ENCODE data around the gene IFI27L2.
A peak's percentile ranks its signal among the peaks of the same experiment; 100 is the strongest.
"Not testable (repeated sequence)": the region's sequence is repeated elsewhere in the genome, so short reads cannot be mapped to it uniquely, and the experiment has no call there.

IFI27L2 gene

DNA sequence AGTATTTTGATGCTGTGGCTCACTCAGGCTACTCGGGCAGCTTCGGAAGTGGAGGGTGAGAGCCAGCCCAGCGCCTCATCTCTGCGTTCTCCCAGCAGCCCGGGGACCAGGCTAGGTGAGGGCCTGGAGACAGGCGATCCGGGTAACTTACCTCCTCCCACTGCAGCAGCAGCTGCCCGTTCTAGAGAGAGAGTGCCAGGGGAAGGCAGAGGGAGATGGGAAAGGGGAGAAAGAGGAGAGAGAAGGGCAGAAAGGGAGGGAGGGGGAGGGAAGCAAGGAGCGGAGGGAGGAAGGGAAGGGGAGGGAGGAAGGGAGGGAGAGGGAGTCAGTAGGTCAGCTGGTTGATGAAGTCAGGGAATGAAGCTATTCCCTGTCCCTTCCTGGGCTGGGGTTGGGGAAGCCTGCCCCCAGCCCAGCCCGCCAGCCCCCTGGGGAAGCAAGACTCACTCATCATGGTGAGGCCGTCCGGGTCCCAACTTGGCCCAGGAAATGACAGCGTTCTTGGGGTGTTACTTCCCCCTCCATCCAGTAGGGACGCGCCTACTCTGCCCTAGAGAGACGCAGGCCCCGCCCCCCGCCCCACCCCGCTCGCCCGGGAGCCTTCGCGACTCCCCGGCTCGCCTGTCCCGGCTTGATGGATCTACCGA is at the start of gene IFI27L2:
Gene IFI27L2, minus strand, starts transcription at position 494 of the 647 bp plus-strand sequence. Its CDS starts 40 bp downstream, at position 454.
- DNase-seq: peak; percentile 46

- DNase-seq: no peak
These were observed 48.4 kb upstream of the IFI27L2 start for GRCh38 chr14:94177806-94178205.

GRCh38 chr14:94176808-94177207 is 47.4 kb upstream of the IFI27L2 start:
- no peak for DNase-seq

DNA sequence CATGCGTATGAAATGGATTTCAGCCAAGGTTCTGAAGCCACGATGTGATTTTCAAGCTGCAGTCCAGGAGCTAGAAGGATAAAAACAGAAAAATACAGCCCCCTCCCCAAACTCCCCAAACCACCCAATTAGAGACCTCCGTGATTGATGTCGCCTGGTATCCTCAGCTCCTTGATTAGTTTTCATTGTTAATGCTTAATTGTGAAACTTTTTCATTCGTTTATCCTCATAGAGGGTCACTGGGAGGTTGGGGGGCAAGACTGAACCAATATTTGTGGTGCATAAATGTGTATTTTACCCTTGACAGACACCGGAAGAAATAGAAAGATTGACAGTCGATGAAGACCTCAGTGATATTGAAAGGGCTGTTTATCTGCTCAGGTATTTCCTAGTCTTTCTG is 46.3 kb upstream of the IFI27L2 start:
- DNase-seq: no peak

DNA sequence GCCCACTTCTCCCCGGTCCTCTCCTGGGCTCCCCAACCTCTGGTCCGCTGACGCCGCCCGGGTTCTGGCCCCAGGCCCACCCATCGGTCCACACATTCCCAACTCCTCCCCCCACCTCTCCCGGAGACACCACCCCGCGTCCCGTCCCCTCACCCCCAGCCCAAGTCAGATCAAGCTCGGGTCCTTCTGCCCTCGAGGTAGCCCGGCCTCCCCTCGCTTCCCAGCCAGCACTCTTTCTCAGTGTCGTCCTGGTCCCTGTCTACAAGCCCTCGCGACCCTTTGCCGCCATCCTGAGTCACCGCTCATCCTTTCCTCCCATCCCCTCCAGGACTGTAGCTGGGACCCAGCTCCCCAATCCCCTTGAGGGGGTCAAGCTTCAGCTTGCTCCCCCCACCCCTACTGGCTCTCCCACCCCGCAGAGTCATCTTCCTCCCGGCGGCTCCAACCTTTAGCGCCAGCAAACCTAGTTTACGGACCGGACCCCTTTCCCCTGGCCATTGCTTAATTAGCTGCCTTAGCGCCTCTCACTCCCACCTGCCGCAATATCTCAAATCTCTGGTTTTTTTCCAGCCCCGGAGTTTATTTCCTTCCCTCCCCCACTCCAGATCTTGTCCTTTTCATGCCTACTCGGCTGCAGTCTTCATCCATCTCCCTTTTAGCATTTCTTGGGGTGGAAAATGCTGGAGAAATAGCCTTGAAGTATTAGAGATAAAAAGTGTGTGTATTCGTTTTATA is 45.8 kb upstream of the IFI27L2 start:
- DNase-seq: no peak

GRCh38 chr14:94174604-94175010 is 45.2 kb upstream of the IFI27L2 start:
- no peak for DNase-seq

- peak; percentile 78 for DNase-seq
These were observed 44.6 kb upstream of the IFI27L2 start, which contains the start of gene PPP4R4 for GRCh38 chr14:94173885-94174603. TSS of gene PPP4R4 (plus strand) at chr14:94174322. CDS start at chr14:94174466, 144 bp downstream.

- no peak for DNase-seq
These were observed 44.1 kb upstream of the IFI27L2 start for GRCh38 chr14:94173471-94173884.

- no peak for DNase-seq
These were observed 43.1 kb upstream of the IFI27L2 start for GRCh38 chr14:94172545-94172944.

DNA sequence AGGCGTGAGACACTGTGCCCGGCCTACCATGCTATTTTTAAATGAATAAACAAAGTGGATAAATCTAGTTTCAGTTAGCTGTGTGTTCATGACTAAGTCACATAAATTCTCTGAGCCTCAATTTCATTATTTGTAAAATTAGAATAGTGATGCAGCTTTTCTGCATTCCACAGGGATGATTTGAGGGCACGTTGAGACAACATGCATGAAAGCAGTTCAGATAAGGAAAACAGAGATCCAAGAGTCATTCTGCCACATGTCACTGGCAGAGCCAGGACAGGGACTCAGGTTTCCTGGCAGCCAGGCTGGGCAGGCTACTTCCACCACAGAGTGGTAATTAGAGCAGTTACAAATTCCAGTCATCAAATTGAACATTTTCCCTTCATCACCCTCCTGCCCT is 41.8 kb upstream of the IFI27L2 start:
- no peak for DNase-seq

DNA sequence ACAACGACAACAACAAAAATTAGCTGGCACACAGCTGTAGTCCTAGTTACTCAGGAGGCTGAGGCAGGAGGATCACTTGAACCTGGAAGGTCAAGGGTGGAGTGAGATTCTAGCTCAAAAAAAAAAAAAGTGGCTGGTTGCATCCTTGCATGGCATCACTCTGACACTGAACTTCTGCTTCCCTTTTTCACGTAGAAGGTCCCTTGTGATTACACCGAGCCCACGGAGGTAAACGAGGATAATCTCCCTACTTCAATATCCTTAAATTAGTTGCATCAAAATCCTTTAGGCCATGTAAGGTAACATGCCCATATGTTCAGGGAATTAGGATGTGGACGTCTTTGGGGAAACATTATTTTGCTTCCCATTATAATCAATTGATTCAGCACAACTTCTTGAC is 40.7 kb upstream of the IFI27L2 start:
- DNase-seq: no peak

- DNase-seq: no peak
These were observed 36.3 kb upstream of the IFI27L2 start for GRCh38 chr14:94165744-94166143.

DNA sequence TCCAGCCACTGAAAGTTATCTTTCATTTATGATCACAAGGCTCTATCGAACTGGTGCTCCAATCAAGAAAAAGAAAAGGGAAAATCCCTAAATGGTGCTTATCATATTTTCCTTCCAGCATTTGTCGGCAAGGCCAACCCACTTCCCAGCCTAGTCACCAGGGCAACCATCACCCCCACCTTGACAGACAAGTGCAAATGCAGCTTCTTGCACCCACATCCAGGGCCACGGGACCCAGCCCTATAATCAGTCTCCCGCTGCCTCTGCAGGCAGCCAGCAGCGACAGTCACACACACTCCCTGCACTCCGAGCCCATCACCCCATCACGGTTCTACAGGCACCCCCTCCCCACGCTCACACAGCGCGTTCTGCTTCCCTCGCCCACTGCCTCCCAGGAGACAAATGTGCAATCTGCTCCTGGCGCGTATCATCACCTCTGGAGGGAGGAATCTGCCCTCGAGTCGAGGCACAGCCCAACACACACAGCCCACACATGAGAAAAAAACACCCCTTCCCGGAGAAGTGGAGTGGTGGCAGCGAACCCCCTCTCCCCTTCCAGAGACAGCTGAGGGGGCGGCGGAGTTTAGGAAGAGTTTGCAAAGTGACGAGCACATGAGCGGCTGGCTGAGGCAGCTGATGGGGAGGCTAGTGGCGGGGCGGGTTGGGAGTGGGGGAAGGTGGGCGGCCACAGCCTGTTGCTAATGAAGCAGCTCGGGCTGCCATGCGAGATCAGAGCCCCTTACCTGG is 35.5 kb upstream of the IFI27L2 start:
- DNase-seq: no peak

GRCh38 chr14:94163796-94164195 is 34.4 kb upstream of the IFI27L2 start:
- DNase-seq: no peak

DNA sequence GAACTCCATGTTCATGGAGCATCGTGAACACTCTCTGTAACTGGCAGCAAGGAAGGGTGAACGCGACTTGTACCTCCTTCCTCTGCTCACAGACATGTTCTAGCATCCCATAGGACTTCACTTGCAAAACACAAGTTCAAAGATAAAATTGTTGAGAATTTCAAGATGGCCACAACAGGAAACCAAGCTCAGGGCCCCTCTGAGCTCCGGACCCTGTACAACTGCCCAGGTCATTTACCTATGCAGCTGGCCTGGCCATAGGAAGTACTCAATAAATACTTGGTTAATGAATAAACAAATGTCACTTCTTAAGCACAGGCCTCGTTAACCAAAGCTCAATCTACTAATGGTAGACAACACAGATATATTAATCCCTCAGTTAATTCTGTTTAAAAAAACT is 33.1 kb upstream of the IFI27L2 start:
- DNase-seq: no peak

DNA sequence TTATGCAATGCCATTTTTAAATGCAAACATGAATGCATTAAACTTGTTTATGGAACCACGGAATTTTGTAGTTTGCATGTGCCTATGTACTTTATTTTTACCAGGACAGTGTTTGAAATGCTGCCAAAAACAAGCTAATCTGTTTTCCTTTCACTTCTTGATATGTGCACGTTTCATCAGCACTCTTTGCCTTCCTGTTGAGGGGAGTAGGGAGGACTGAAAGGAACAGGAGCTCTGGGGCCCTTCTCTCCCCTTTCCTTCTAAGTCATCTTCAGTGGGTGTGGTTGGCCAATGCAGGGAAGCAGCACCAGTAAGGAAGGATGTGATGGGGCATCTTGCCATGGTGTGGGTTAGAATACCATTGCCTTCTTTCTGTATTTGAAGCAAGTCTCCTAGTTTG is 32.6 kb upstream of the IFI27L2 start:
- DNase-seq: no peak

GRCh38 chr14:94161058-94161457 is 31.7 kb upstream of the IFI27L2 start:
- no peak for DNase-seq

DNA sequence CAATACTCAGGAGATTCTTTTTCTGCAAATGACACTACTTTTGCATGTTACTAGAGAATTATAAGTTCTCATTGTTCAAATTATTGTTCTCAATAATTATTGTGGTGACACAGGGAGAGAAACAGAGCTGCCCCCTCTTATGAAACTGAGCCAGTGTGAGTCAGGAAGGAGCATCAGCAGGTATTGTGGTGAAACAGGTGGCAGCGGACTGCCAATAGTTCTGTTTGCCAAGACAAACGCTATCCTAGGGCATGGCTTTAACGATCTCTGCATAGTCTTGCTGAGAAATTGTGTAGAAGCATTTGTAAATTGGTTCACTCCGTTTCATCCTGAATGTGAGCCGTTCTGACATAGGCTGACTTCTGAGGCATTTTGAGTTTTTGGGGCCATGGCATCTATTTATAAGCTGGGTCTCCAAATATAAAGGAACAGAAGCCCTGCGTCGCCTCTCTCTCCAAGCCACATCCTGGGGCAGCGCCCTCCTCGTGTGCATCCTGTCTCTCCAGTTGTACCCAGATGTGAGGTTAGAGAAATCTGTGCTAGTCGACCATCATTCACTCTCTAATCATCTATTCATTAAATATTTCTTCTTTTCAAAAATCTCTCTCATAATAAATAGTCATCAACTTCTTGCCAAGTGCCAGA is 29.0 kb upstream of the IFI27L2 start:
- peak; percentile 43 for DNase-seq

DNA sequence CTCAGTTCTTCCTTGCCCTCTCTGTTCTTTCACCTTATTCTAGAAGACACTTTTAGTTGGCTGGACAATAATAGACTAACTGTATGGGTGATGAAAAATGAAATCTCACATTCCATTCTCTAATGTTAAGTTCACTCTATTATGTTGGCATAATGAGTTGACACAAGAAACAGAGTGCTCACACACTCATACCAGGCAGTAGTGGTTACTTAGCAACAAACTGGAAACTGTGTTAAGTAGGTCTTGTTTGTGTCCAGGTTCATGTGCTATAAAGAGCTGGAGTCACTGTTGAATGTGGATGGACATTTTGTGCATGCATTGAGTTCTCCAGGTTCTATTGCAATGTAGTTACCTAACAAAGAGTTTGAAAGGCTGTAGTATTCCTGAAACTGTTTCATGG is 27.8 kb upstream of the IFI27L2 start:
- no peak for DNase-seq

DNA sequence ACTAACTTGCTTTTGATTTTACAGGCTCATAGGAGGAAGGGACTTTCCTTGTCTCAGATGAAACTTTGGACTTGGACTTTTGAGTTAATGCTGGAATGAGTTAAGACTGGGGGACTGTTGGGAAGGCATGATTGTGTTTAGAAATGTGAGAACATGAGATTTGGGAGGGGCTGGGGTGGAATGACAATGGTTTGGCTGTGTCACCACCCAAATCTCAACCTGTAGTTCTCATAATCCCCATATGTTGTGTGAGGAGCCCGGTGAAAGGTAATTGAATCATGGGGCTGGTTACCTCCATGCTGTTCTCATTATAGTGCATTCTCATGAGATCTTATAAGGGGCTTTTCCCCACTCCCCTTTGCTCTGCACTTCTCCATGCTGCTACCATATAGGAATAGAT is 26.7 kb upstream of the IFI27L2 start:
- not testable (repeated sequence) for DNase-seq

DNA sequence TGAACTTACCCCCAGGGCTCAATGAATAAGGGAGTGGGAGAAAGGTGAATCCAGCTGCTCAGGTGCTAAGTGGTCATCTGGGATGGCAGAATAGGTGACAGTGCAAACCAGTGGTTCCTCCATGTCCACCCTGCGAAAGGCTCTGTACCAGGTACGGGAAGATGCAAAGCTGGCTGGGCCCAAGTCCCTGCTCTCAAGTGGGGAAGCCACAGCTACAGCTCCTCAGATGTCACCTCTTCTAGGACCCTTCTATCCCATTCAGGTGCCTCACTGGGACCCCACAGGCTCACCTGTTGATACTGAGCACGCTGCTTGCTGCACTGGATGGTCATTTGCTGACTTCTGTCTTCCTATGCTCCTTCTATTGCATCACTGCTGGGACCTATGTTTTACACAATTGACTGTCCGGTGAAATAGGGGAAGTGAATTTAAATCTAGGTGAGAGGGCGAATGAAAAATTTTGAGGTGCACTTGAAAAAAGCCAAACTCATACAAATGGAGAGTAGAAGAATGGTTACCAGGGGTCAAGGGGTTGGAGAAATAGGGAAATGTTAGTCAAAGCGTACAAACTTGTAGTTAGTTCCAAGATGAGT is 24.4 kb upstream of the IFI27L2 start:
- no peak for DNase-seq

- no peak for DNase-seq
These were observed 23.3 kb upstream of the IFI27L2 start for GRCh38 chr14:94152676-94153075.

All from activated effector memory CD4-positive, alpha-beta T cell treated with Interleukin-2 at 50 U/mL for 16 hours (primary cell).